ENCODE results near the gene MTUS2.
A peak's percentile ranks its signal among the peaks of the same experiment; 100 is the strongest.

DNA sequence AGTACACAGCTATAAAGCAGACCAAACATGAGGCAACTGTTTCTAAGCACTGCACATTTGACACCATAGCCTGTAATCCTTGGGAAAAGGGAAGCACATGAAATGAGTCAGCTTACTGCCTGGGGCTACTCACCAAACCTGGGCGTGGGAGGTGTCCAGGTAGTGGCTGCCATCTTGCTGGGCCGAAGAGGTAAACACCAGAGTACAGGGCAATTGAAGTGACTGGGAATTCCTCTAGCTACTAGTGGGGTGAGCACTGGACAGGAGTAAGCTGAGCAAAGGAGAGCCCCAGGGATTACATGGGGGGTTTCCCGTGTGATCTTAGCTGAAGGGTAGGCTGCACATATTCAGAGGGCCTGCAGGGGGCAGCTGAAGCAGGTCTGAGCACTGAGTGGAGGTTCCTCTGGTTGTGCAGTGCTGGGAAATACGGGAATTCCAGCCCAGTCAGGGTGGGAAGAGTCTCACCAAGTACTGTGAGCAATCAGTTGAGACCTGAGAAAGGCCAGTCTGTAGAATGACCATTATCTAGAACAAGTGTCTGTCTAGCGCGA lies 634.9 kb downstream of the MTUS2 start:
- no peak for TF ChIP-seq EZH2 (IDR thresholded peaks at IDR 0.05; ENCODE audit: borderline replicate concordance)
- TF ChIP-seq, protein P1, sequence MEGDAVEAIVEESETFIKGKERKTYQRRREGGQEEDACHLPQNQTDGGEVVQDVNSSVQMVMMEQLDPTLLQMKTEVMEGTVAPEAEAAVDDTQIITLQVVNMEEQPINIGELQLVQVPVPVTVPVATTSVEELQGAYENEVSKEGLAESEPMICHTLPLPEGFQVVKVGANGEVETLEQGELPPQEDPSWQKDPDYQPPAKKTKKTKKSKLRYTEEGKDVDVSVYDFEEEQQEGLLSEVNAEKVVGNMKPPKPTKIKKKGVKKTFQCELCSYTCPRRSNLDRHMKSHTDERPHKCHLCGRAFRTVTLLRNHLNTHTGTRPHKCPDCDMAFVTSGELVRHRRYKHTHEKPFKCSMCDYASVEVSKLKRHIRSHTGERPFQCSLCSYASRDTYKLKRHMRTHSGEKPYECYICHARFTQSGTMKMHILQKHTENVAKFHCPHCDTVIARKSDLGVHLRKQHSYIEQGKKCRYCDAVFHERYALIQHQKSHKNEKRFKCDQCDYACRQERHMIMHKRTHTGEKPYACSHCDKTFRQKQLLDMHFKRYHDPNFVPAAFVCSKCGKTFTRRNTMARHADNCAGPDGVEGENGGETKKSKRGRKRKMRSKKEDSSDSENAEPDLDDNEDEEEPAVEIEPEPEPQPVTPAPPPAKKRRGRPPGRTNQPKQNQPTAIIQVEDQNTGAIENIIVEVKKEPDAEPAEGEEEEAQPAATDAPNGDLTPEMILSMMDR (IDR thresholded peaks at IDR 0.05; ENCODE audit: poor library complexity), result peak; percentile 14

Data from hepatocyte (in vitro differentiated cells).